NCI-H2227 (cell line): ENCODE results near the gene KCP.

Experiments used
- DNase-seq: peaks from one replicate; lab custom pipeline; 2025; ENCODE audit not compliant: unreplicated experiment; lab: John Stamatoyannopoulos, UW

Gene KCP

GRCh38 chr7:128939075-128939860 lies 28.8 kb upstream of the KCP start:
- DNase-seq: no peak

GRCh38 chr7:128938544-128939074 lies 28.1 kb upstream of the KCP start:
- DNase-seq: peak; percentile 41

- peak; percentile 67 for DNase-seq
These were observed 27.4 kb upstream of the KCP start, which contains the start of gene IRF5 for GRCh38 chr7:128937647-128938543. TSS of gene IRF5 (plus strand) at chr7:128937927. CDS start at chr7:128942082, 4,155 bp downstream.

DNA sequence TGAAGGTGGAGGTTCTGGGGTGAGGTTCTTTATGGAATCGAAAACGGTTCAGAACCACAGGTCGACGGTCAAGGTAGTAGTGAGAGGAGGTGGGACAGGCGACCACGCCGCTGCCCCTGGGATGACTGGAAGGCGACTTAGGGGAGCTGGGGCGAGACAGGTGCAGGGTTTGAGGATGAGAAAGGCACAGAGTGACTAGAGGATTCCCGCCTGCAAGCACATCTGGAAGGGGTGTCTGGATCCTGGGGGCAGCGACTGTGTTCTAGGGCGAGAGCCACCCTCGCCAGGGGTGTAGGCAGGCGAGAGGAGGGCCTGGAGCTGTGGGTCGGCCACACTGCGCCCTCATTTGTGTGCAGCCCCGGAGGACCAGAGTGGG lies 26.8 kb upstream of the KCP start:
- no peak for DNase-seq

GRCh38 chr7:128936798-128937197 lies 26.3 kb upstream of the KCP start:
- no peak for DNase-seq

DNA sequence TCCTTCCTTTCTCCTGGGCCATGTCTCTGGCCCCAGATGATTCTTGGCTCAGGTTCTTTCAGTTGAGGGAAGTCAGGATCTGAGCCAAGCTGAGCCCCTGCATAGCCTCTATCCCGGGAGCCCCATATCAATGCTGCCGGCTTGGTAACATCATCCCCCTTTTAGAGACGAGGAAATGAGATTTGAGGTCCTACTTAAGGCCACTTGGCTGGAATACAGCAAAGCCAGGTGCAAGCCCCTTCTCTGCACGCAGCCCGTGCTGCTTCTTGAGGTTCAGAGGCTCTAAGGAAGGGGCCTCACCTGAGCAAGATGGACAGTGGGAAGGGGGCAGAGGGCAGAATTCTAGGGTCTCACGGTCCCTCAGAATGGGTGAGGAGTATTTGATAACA lies 24.8 kb upstream of the KCP start:
- DNase-seq: no peak

DNA sequence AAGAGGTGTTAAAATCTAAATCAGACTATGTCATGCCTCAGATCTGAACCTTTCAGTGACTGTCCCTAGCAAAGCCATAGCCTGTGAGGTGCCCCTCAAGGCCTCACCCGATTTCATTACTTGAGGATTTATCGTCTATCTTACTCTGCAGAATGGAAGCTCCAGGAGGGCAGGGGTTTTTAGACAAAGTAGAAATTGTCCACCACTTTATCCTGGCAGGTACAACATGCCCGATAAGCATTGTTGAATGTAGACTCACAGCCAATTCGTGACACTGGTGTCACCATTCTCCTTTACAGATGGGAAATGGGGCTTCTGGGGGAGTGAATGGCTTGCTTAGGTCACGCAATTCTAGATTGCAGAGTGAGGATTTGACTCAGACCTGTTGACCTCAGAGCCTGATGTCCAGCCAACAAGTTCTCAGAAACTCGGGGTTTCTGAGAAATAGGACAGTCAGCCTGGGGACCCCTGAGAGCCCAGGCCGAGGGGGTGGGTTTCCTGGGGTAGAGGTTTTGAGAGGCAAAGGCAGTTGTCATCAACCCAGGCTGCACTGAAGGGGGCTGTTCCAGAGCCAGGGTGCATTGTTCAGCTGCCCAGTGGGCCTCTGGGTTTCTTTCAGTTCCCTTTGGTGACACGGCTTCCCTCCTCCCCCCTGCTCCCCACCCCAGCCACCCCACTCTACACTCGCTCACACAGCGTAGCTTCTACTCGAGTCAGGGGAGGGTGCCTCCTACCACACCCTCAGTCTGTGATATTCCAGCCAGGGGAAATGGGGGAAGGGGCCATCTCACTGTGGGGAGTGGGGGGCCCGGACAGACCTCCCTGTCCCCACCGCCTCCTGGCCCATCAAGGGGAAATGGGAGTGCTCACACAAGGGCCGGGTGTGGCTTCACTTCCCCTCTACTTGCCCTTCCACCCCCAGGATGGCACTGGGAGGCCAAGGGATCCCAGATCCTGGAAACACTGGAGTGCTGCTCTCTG lies 24.1 kb upstream of the KCP start:
- no peak for DNase-seq

GRCh38 chr7:128933180-128933891 lies 22.8 kb upstream of the KCP start:
- DNase-seq: no peak

GRCh38 chr7:128932862-128933179 lies 22.3 kb upstream of the KCP start:
- no peak for DNase-seq

DNA sequence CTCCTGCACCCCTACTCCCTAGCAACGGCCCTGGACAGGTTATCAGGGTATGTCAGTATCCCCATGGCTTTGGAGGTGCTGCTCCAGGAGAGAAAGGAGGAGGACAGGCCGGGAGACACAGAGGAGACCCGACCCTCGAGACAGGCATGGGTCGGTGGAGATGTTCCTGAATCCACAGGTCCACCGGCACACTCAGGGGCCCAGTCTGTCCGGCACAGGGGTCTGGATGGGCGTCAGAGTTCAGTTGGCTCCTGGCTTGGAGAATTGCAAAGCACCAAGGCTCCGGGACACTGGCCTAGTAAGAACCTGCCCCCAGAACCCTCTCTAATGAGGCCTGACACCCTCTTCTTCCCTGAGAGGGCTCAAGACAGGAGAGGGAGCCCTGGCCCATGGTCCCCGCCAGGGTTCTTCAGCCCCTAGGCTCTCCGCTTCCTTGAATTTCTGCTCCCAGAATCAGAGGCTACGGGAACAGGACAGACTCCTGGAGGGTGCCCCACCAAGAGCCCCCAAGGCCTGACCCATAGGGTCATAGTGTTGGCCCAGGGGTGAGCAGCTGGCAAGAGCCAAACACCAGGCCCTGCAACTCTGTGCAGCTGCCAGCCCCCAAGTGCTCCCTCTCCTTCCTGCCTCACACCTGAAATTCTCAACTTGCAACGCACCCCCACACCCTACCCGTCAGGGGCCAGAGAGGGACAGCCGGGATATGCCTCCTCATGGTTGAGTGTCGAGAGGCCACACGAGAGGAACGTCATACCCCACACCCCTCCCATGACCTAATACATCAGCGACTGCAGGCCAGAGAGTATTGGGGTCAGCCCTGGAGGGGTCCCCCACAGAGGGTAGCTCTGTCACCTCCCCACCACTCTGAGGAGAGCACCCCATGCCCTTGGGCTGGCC lies 21.7 kb upstream of the KCP start:
- DNase-seq: no peak

DNA sequence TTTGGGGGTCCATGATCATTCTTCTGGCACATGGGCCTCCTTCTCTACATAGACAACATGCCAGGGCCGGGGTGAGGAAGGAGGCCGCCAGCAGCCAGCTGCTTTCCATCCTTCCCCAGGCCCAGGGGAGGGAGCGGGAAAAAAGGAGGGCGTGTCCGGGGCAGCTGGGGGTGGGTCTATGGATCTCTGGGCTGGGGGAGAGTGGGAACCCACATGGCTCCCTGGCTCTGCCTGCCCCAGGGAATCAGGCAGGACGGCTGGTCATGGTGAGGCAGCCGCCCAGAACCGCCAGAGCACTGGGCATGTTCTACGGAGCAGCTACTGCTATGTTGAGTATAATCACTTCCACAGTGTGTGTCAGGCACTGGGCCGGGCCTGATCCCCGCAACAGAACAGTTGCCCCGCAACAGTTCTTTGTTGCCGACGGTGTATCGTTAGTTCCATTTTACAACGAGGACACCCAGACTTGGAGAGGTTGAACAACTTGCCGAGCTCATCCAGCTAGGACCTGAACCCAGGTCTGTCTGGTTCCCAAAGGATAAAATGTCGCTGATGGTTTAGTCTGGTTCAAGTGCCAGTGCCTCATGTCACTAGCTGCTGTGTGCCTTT lies 20.8 kb upstream of the KCP start:
- DNase-seq: no peak

- no peak for DNase-seq
These were observed 18.6 kb upstream of the KCP start for GRCh38 chr7:128928882-128929788.

GRCh38 chr7:128928159-128928813 lies 17.8 kb upstream of the KCP start:
- DNase-seq: no peak

GRCh38 chr7:128924707-128925588 lies 14.4 kb upstream of the KCP start:
- DNase-seq: no peak

DNA sequence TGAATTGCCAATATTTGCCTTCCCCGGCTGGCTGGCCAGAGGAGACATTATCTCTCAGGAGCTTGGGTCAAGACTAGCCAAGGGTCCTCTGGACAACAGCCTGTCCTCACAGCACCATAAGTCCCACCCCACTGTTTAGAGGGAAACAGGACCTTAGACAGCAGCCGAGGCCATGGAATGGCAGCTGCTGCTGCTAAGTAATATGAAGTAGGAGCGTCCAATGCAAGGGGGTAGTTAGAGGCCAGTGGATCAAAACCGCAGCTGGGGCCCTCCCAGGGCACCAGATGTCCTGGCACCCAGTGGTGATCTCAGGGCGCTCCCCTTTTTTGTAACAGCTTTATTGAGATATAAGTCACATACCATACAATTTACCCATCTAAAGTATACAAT lies 12.9 kb upstream of the KCP start:
- DNase-seq: no peak
